ENCODE data around the gene INSRR. TPM values are rescaled to one million over a fixed set of nuclear protein-coding genes. Genes with fewer than 3 reads are reported as not detected.

INSRR gene
- total RNA-seq, 1 experiment from 2014 or later = 0.11 TPM

- ChIA-PET CTCF (interaction anchor here (0.7 to 6.1 kb wide), 7 partner anchors 12 to 75 kb away, joined by 3 to 81 read pairs (median 4); partner anchors contain the start of genes INSRR, LRRC71 and NTRK1), POLR2A (no interaction called here)
- H3K27ac Mint-ChIP-seq = no peak overlapping the region
- TF ChIP-seq, protein P1, sequence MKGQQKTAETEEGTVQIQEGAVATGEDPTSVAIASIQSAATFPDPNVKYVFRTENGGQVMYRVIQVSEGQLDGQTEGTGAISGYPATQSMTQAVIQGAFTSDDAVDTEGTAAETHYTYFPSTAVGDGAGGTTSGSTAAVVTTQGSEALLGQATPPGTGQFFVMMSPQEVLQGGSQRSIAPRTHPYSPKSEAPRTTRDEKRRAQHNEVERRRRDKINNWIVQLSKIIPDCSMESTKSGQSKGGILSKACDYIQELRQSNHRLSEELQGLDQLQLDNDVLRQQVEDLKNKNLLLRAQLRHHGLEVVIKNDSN (CRISPR knock-in tag; IDR thresholded peaks at IDR 0.05) = 0 out of 2 replicates have a peak, but pooled peaks have one; percentile 14
- TF ChIP-seq CREB1 (CRISPR knock-in tag; IDR thresholded peaks at IDR 0.05) = no peak
- 0 out of 2 replicates have a peak, but pooled peaks have one; percentile 28 for TF ChIP-seq TP53 (CRISPR knock-in tag; IDR thresholded peaks at IDR 0.05)
- TF ChIP-seq AFF4 (CRISPR knock-in tag; IDR thresholded peaks at IDR 0.05; ENCODE audit: borderline replicate concordance) = no peak
- TF ChIP-seq, protein P2, sequence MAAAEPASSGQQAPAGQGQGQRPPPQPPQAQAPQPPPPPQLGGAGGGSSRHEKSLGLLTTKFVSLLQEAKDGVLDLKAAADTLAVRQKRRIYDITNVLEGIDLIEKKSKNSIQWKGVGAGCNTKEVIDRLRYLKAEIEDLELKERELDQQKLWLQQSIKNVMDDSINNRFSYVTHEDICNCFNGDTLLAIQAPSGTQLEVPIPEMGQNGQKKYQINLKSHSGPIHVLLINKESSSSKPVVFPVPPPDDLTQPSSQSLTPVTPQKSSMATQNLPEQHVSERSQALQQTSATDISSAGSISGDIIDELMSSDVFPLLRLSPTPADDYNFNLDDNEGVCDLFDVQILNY (CRISPR knock-in tag; IDR thresholded peaks at IDR 0.05) = no peak
- peak; percentile 32; the same call in 1 of the 2 replicates for TF ChIP-seq SP1 (CRISPR knock-in tag; conservative IDR thresholded peaks at IDR 0.05)
- no peak for TF ChIP-seq ZBTB21 (CRISPR knock-in tag; IDR thresholded peaks at IDR 0.05; ENCODE audit: borderline replicate concordance)
- H3K36me3 Mint-ChIP-seq = no peaks in the 10 kb centered on the region
- H3K4me3 Mint-ChIP-seq = peak overlapping the region; percentile 72
- no peaks in the 10 kb centered on the region for H3K9me3 Mint-ChIP-seq
- peak; percentile 54 for DNase-seq (ENCODE audit: low spot score)
- peaks cover 16% of the 10 kb centered on the region for H3K4me1 Mint-ChIP-seq
- H3K27me3 Mint-ChIP-seq (ENCODE audit: low read depth) = peaks cover 94% of the 10 kb centered on the region
- peak; percentile 53 for ATAC-seq
Observed at GRCh38 chr1:156845055-156845952, 13.6 kb downstream of the INSRR start.

DNA sequence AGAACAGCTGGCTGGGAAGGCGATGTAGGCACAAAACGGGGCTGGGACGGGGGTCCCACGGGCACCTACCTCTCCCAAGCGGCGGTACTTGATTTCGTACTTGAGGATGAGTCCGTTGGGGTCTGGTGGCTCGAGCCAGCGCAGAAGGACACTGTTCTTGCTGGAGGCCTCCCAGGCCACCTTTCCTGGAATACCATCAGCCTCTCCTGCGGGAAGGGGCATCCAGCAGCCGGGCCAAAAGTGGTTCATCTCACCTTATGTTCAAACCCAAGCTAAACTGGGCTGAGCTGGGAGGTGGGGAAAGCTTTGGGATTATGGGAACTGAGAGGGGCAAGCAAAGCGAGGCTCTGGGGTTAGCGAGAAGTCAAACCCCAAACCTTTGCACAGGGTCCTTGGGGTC is 14.3 kb downstream of the INSRR start:
- H3K36me3 Mint-ChIP-seq = no peaks in the 10 kb centered on the region
- peak overlapping the region; percentile 72 for H3K4me3 Mint-ChIP-seq
- H3K9me3 Mint-ChIP-seq = no peaks in the 10 kb centered on the region
- H3K27me3 Mint-ChIP-seq (ENCODE audit: low read depth) = peaks cover 87% of the 10 kb centered on the region
- ATAC-seq (no peak), DNase-seq (ENCODE audit: low spot score) (no peak)
- ChIA-PET CTCF (interaction anchor here (0.7 to 1.3 kb wide), 5 partner anchors 13 to 46 kb away, joined by 3 to 18 read pairs (median 4); partner anchors contain the start of genes INSRR and NTRK1), POLR2A (no interaction called here)
- H3K27ac Mint-ChIP-seq = no peak overlapping the region
- peaks cover 18% of the 10 kb centered on the region for H3K4me1 Mint-ChIP-seq
- TF ChIP-seq GABPB1 (CRISPR knock-in tag; IDR thresholded peaks at IDR 0.05) (no peak), ZNF121 (CRISPR knock-in tag; IDR thresholded peaks at IDR 0.05) (no peak), ZNF512 (CRISPR knock-in tag; IDR thresholded peaks at IDR 0.05; ENCODE audit: borderline replicate concordance) (no peak), MYBL2 (CRISPR knock-in tag; IDR thresholded peaks at IDR 0.05) (0 out of 2 replicates have a peak, but pooled peaks have one; percentile 15)

DNA sequence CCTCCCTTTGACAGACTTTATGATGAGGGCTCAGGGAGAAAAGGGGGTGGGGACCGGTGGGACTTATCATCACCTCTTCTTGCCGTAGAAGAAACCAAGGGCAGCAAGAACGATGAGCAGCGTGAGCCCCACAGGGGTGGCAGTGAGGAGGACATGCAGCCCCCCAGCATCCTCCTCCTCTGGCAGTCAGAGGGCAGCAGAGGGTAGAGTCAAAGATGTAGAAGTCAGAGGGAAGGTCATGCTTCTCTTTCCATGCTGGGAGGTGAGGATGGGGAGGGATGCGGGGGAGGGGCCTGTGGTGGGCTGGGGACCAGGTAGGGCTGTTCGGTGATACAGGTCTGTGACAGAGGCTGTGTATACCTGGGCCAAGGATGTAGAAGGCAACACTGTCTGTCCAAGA is 14.8 kb downstream of the INSRR start:
- ChIA-PET POLR2A (no interaction called here), CTCF (interaction anchor here (1.0 to 1.3 kb wide), 3 partner anchors 14 to 46 kb away, joined by 3 to 18 read pairs (median 6); partner anchors contain the start of genes INSRR and NTRK1)
- H3K4me1 Mint-ChIP-seq = peaks cover 19% of the 10 kb centered on the region
- 0 out of 2 replicates have a peak, but pooled peaks have one; percentile 3 for ATAC-seq
- H3K27ac Mint-ChIP-seq = no peak overlapping the region
- no peaks in the 10 kb centered on the region for H3K9me3 Mint-ChIP-seq
- no peak for DNase-seq (ENCODE audit: low spot score)
- no peaks in the 10 kb centered on the region for H3K36me3 Mint-ChIP-seq
- H3K4me3 Mint-ChIP-seq = peak overlapping the region; percentile 72
- peaks cover 82% of the 10 kb centered on the region for H3K27me3 Mint-ChIP-seq (ENCODE audit: low read depth)
- no peak for TF ChIP-seq PREB (CRISPR knock-in tag; IDR thresholded peaks at IDR 0.05; ENCODE audit: borderline replicate concordance)
- TF ChIP-seq TP53 (CRISPR knock-in tag; IDR thresholded peaks at IDR 0.05) = no peak
- TF ChIP-seq, protein P1 (CRISPR knock-in tag; IDR thresholded peaks at IDR 0.05) = no peak
- TF ChIP-seq FOXK1 (CRISPR knock-in tag; IDR thresholded peaks at IDR 0.05) = no peak
- TF ChIP-seq NFE2L1 (CRISPR knock-in tag; IDR thresholded peaks at IDR 0.05) = no peak
- no peak for TF ChIP-seq GTF2I (CRISPR knock-in tag; conservative IDR thresholded peaks at IDR 0.05)
